ENCODE results near the gene PNMA3.
"Not testable (repeated sequence)": the region's sequence is repeated elsewhere in the genome, so short reads cannot be mapped to it uniquely, and the experiment has no call there.

Gene PNMA3

GRCh38 chrX:153074262-153074899 is 18.1 kb downstream of the PNMA3 start:
- DNase-seq, result no peak

- DNase-seq, result no peak
These were observed 18.7 kb downstream of the PNMA3 start for GRCh38 chrX:153074935-153075334.

DNA sequence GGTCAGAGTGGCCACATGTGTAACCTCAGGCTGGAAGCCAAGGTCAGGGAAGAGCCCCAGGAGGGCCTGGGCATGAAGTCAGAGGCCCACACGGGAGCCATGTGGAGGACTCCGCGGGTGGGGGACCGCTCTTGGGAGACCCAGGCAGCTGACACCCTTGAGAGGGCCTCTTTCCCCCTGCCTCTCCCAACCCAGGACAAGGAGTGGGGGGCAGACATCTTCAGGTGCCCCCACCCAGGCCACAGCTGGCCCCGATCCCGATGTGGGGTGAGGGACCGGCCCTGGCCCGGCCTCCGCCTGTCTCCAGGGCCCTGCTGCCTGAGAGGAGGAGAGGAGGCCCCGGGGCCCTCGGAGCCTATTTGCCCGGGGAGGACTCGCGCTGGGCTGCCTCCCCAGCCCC is 19.1 kb downstream of the PNMA3 start:
- no peak for DNase-seq

DNA sequence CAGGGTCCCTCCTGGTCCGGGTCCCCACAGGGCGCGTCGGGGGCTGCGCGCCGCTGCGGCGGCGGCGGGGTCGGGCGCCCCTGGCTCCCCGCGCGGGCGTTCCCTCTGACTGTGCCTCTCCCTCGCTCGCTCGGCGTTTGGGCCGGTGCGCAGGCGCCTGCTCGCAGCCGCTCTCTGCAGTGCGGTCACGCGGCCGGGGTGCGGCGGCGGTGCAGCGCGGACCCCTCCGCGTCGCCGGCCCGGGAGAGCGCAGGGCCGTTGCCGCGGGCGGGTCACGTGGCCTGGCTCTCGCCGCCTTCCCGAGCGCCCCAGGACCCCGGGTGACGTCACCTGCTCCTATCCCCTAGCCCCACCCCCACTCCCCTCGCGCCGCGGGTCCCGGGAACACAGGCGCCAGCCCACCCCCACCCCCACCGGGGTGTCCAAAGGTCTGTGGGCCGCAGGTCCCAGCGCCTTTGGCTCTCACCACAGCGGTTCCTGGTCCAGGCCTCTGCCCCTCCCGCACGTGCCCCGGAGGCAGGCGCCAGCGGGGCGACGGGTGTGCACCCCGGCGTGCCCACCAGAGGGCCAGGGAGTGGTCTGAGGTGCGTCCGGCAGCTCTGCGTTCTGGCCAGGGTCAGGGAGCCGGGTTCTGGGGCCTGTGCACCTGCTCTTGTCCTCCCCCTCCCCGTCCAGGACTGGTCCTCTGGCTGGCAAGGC is 21.3 kb downstream of the PNMA3 start:
- DNase-seq, result not testable (repeated sequence)

DNA sequence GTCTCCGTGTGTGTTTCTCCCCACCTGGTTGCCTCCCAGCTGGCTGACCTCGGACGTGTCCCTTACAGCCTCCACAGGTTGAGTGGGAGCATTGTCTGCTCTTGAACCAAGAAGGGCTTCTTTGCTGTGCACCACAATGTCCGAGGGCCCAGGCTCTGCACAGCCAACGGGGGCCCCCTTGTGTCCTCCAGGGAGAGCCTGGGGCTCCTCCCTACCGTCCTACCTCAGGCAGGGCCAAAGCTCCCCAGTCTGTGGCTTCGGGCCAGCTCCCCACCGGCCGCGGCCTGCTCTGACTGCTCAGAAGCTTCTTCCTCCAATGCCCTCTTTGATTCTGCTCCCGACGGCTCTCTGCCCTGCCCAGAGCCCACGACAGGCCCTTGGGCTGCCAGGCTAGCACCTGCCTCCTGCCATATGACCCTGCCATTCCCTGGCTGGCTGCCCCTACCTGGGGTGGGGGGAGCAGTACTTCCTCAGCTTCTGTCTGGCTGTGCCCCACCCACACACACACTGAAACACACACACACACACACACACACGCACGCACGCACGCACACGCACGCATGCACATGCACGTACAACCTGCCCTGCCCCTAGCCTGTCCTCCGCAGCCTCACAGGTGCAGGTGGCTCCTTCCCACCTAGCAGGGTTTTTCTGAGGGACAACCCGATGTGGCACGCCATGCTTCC is 27.1 kb downstream of the PNMA3 start:
- DNase-seq, result not testable (repeated sequence)

DNA sequence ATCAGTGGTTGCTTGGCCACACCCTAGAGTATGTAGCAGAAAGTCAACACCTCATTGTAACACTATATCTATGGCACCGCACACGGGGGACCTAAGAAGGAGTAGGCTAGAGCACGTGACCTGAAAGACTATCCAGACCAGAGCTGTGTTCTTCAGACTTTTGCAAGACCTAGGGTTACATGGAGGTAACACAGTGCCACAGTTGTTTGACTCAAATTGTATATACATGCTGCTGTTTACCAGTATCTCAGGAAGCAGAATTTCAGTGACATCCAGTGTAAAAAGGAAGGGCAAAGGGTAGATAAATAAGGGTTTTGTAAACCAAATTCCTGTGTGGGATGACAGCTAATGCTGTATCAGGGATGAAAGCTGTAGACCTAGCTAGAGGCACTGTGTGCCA is 46.1 kb downstream of the PNMA3 start:
- no peak for DNase-seq

DNA sequence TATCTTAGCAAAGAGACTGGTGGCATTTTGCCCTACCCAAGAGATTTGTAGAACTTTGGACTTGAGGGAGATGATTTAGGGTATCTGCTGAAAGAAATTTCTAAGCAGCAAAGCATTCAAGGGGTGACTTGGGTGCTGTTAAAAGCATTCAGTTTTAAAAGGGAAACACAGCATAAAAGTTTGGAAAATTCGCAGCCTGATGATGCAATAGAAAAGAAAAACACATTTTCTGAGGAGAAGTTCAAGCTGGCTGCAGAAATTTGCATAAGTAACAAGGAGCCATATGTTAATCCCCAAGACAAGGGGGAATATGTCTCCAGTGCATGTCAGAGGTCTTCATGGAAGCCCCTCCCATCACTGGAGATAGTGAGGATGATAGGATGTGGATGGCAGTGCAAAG is 48.7 kb downstream of the PNMA3 start:
- not testable (repeated sequence) for DNase-seq

DNA sequence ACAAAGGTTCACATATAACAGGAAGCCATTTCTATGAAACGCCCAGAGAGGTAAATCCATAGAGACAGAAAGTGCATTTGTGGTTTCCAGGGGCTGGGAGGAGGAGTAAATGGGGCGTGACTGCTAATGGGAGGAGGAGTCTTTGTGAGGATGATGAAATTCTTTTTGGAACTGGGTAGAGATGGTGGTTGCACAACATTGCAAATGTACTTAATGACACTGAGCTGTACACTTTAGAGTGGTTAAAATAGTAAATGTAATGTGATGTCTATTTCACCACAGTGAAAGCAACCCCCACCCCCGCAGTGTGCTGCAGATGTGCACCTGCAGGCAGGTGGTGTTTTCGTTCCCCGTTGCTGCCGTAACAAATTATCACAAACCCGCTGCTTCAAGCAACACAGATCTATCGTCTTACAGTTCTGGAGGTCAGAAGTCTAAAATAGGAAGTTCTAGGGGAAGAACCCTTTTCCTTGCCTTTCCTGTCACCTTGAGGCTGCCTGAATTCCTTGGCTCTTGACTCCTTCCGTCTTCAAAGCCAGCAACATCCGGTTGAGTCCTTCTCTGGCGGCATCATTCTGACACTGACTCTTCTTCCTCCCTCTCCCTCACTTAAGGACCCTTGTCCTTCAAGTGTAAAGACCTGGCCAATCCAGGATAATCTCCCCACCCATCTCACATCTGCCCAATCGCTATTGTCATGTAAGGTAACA is 50.0 kb downstream of the PNMA3 start:
- not testable (repeated sequence) for DNase-seq

All from NCI-H2171 (cell line).